Measurements from ENCODE around the gene CD53. TPM values are rescaled to one million over a fixed set of nuclear protein-coding genes. Genes with fewer than 3 reads are reported as not detected.

The CD53 gene
- total and polyA plus RNA-seq, 9 of the 15 experiments (the other 6 are each of a cell fraction or from before 2014, with no cell fraction given): 63.5 to 220 (median 131) TPM

DNA sequence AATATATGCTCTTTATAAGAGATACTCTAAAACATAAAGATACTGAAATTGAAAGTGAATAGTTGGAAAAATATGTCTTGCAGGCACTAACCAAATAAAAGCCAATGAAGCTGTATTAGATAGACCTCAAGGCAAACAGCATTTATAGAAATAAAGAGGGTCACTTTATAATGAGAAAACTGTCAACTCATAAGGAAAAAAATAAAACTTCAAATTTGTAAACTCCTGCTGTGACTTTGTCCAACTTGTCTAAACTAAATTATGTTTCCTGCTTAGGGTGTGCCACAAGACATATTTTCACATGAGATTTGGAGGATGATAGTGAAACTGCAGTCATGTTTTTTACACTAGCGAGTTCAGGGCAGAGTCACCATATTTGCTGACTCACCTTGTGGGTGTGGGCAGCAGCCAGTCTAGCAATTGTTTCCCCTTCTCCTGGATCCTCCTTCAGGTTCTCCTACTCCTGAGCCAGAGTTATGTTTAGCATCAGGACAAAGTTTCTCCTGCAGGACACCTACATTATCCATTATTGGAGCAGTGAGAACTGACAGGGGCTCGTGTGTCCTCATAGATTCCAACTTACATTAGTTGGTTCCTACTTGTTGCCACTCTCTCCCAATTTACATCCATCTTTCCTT is 43.8 kb downstream of the CD53 start (continued):
- peak; percentile 97 for TF ChIP-seq BACH1 (tag; IDR thresholded peaks at IDR 0.05)

DNA sequence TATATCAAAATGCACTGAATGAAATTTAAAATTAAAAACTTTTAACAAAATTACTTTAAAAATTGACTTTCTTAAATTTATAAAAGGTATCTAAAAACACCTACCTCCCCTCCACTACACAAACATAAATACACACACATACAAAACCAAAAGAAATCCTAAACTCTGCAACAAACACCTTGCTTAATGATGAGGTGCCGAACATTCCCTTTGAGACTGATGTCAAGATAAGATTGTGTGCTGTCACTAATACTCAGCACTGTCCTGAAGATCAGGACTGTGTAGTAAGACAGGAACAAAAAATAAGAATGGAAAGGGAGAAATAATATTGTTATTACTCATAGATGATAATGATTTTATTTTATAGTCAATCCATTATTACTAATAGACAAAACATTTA is 45.1 kb downstream of the CD53 start:
- BruUV-seq (replicated peaks): no TSS peak
- CTCF ChIA-PET (ENCODE audit: low intra/inter-chr PET ratio): interaction anchor here (0.7 kb wide), 1 partner anchor 37 kb away, joined by 3 read pairs; no protein-coding TSS in a partner anchor
- Histone ChIP-seq H3K9me3 (replicated peaks; ENCODE audit: control insufficient read depth, insufficient read depth, low read depth, low read length) (peaks cover 2% of the 10 kb centered on the region; the same call in 1 of the 2 replicates), H4K20me1 (replicated peaks; ENCODE audit: control insufficient read depth, insufficient read depth, low read length) (no peaks in the 10 kb centered on the region), H3K79me2 (ENCODE audit: control insufficient read depth, insufficient read depth, low read length) (no peaks in the 10 kb centered on the region), H3K4me3 (no peak overlapping the region), H3K4me2 (ENCODE audit: insufficient read depth, low read length) (no peak overlapping the region), H2AFZ (ENCODE audit: low read depth, low read length) (no peak overlapping the region), H3K36me3 (ENCODE audit: control insufficient read depth, insufficient read depth, low read length) (no peaks in the 10 kb centered on the region), H3K9me1 (ENCODE audit: control insufficient read depth, insufficient read depth, low read length) (no peaks in the 10 kb centered on the region), H3K27ac (ENCODE audit: extremely low read depth, low read depth, low read length) (peak overlapping the region; percentile 18; the same call in 1 of the 3 replicates), H3K4me1 (replicated peaks in 1 of 2; ENCODE audit: control insufficient read depth in 2 of 2, insufficient read depth in 2 of 2, low read length in 2 of 2) (peaks cover 5 to 23% of the 10 kb centered on the region in 2 experiments; a peak in 4 of 5 replicates), H3K9ac (ENCODE audit: insufficient read depth in 1 of 2, low read depth in 2 of 2, low read length in 2 of 2) (no peak overlapping the region), H3K27me3 (ENCODE audit: control insufficient read depth in 2 of 2, insufficient read depth in 2 of 2, low read length in 2 of 2) (no peaks in the 10 kb centered on the region)
- ATAC-seq (peak; percentile 32; the same call in 2 of the 3 replicates), DNase-seq (ENCODE audit: extremely low read depth in 1 of 4, low spot score in 3 of 4) (no peak), FAIRE-seq (no peak)
- in situ Hi-C loops (cut with MboI) (no loop called here), intact Hi-C loops (cut with micrococcal nuclease) (no loop called here)
- WGBS (ENCODE audit: insufficient coverage, low coverage, missing lambda C conversion rate): 11% methylated on average over 1 of the region's 1 CpG
- POLR2A ChIA-PET: interaction anchor here (1.0 to 1.2 kb wide), 3 partner anchors 9 to 28 kb away, joined by 3 to 8 read pairs (median 3); no protein-coding TSS in a partner anchor
- no peak for TF ChIP-seq TGIF2 (CRISPR knock-in tag; IDR thresholded peaks at IDR 0.05)
- TF ChIP-seq KDM1A (IDR thresholded peaks at IDR 0.05): 0 out of 4 replicates have a peak, but pooled peaks of 1 of the 2 experiments have one; percentile 10
- TF ChIP-seq NCOA2 (IDR thresholded peaks at IDR 0.05; ENCODE audit: partially characterized antibody in 2 of 2): peak in 1 of 2 experiments; percentile 4
- no peak for TF ChIP-seq FOXA3 (CRISPR knock-in tag; conservative IDR thresholded peaks at IDR 0.05 in 1 of 2, IDR thresholded peaks at IDR 0.05 in 1 of 2)
- TF ChIP-seq TCF7L2 (IDR thresholded peaks at IDR 0.05; ENCODE audit: low read depth, low read length): no peak
- 0 out of 2 replicates have a peak, but pooled peaks have one; percentile 27 for TF ChIP-seq MTA1 (IDR thresholded peaks at IDR 0.05; ENCODE audit: borderline replicate concordance)
- TF ChIP-seq, protein P1, sequence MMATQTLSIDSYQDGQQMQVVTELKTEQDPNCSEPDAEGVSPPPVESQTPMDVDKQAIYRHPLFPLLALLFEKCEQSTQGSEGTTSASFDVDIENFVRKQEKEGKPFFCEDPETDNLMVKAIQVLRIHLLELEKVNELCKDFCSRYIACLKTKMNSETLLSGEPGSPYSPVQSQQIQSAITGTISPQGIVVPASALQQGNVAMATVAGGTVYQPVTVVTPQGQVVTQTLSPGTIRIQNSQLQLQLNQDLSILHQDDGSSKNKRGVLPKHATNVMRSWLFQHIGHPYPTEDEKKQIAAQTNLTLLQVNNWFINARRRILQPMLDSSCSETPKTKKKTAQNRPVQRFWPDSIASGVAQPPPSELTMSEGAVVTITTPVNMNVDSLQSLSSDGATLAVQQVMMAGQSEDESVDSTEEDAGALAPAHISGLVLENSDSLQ (IDR thresholded peaks at IDR 0.05): peak; percentile 37
- TF ChIP-seq ZNF592 (IDR thresholded peaks at IDR 0.05): 0 out of 2 replicates have a peak, but pooled peaks have one; percentile 2
- TF ChIP-seq, protein P2, sequence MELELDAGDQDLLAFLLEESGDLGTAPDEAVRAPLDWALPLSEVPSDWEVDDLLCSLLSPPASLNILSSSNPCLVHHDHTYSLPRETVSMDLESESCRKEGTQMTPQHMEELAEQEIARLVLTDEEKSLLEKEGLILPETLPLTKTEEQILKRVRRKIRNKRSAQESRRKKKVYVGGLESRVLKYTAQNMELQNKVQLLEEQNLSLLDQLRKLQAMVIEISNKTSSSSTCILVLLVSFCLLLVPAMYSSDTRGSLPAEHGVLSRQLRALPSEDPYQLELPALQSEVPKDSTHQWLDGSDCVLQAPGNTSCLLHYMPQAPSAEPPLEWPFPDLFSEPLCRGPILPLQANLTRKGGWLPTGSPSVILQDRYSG (tag; conservative IDR thresholded peaks at IDR 0.05; ENCODE audit: low read depth): no peak
- peak; percentile 38; the same call in 1 of the 2 replicates for TF ChIP-seq DPF2 (IDR thresholded peaks at IDR 0.05)
- TF ChIP-seq POLR2H (tag; IDR thresholded peaks at IDR 0.05; ENCODE audit: low read depth): peak; percentile 44; the same call in 1 of the 2 replicates
- peak; percentile 52; the same call in 1 of the 2 replicates for TF ChIP-seq ZEB2 (IDR thresholded peaks at IDR 0.05)
- TF ChIP-seq DMBX1 (CRISPR knock-in tag; IDR thresholded peaks at IDR 0.05; ENCODE audit: borderline replicate concordance): no peak

All from K562 (cell line).